Bronchial epithelial cell (primary cell): ENCODE data around the gene CPM. TPM values are rescaled to one million over a fixed set of nuclear protein-coding genes. Genes with fewer than 3 reads are reported as not detected.

Experiments
- DNase-seq: peaks from one replicate; pipeline ENCODE4 v3.0.0-alpha.2; 2010; ENCODE audit warnings: low read depth
- FAIRE-seq: peaks from 2 replicates; lab custom pipeline; 2011; peaks lifted over from hg19 to GRCh38; lab: Jason Lieb, UNC
- H3K27me3 ChIP-seq: 2 replicates; pipeline ENCODE4 v1.5.1; 2011; ENCODE audit warnings: low read length; ENCODE audit not compliant: control insufficient read depth, insufficient read depth
- H3K36me3 ChIP-seq: 2 replicates; pipeline ENCODE4 v1.5.1; 2011; ENCODE audit warnings: low read length; ENCODE audit not compliant: control insufficient read depth, insufficient read depth
- H3K4me3 ChIP-seq: 2 replicates; pipeline ENCODE4 v1.5.1; 2011; ENCODE audit warnings: mild to moderate bottlenecking, low read depth, low read length, control low read depth
- total RNA-seq: library from RNA; depleted of rRNA; stranded (reverse); fragments of >200 nt; gene quantifications from 2 replicates; pipeline ENCODE4 v1.2.1, GENCODE V29; 2014
- TF ChIP-seq, protein P1 (sequence below): IDR thresholded peaks from 2 replicates; pipeline ENCODE4 v1.5.1; 2011; ENCODE audit warnings: mild to moderate bottlenecking, moderate library complexity, low read length, control low read depth, inconsistent platforms; ENCODE audit not compliant: insufficient read depth, severe bottlenecking

CPM gene
- total RNA-seq, 1 donor from 2014 or later, result 7.1 TPM

DNA sequence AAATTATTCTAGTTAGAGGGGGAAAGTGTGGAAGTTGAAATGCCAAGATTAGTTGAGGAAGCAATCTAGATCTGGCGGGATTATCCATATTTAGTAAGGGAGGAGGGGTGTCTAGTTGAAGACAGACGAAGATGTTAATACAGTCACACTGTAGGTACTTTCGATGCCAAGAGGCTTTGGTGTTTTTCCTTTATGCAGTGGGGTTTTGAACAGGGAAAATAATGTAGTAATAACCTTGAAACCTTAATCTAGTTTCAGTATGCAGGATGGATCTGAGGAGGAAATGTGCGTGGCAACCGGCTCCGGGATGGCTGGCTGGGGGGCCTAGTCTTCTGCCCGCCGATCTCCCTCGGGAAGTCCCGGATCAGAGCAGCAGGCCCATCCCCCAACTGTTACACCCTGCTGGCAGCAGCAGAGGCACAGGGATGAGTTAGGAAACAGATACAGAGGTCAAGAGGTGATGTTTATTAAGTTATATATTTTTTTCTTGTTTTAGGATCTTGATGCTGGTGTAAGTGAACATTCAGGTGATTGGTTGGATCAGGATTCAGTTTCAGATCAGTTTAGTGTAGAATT lies 97.5 kb downstream of the CPM start:
- DNase-seq (no peak), FAIRE-seq (no peak)
- TF ChIP-seq, protein P1, sequence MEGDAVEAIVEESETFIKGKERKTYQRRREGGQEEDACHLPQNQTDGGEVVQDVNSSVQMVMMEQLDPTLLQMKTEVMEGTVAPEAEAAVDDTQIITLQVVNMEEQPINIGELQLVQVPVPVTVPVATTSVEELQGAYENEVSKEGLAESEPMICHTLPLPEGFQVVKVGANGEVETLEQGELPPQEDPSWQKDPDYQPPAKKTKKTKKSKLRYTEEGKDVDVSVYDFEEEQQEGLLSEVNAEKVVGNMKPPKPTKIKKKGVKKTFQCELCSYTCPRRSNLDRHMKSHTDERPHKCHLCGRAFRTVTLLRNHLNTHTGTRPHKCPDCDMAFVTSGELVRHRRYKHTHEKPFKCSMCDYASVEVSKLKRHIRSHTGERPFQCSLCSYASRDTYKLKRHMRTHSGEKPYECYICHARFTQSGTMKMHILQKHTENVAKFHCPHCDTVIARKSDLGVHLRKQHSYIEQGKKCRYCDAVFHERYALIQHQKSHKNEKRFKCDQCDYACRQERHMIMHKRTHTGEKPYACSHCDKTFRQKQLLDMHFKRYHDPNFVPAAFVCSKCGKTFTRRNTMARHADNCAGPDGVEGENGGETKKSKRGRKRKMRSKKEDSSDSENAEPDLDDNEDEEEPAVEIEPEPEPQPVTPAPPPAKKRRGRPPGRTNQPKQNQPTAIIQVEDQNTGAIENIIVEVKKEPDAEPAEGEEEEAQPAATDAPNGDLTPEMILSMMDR, result no peak
- Histone ChIP-seq H3K4me3 (no peak overlapping the region), H3K27me3 (no peaks in the 10 kb centered on the region), H3K36me3 (peaks cover 20% of the 10 kb centered on the region)

DNA sequence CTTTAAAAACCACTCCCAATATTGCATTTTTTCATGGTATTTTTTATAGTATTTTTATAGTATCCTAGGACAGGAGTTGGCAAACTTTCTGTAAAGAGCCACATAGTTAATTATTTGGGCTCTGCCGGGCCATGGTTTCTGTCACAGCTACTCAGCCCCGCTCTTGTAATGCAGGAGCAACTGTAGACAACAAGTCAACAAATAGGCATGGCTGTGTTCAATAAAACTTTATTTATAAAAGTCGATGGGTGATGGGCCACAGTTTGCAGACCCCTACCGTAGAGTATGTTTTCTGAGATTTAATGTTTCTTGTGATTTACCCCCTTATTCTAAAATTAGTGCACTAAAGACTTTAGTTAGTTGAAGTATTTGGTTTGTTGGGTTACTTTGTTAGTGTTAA lies 99.5 kb downstream of the CPM start:
- no peak for FAIRE-seq
- TF ChIP-seq, protein P1, result no peak
- DNase-seq, result no peak
- H3K36me3 ChIP-seq, result peaks cover 17% of the 10 kb centered on the region
- H3K27me3 ChIP-seq, result no peaks in the 10 kb centered on the region
- H3K4me3 ChIP-seq, result no peak overlapping the region

DNA sequence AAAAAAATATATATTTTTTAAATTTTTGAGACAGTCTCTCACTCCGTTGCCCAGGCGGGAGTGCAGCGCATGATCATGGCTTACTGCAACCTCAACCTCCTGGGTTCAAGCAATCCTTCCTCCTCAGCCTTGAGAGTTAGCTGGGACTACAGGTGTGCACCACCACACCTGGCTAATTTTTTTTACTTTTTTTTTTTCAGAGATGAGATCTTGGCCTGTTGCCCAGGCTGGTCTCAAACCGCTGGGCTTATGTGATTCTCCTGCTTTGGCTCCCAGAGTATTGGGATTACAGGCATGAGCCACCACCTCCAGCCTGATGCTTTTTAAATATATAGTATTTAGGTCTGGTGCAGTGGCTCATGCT lies 100.5 kb downstream of the CPM start:
- FAIRE-seq (no peak), DNase-seq (no peak)
- TF ChIP-seq, protein P1, result no peak
- Histone ChIP-seq H3K27me3 (no peaks in the 10 kb centered on the region), H3K36me3 (peaks cover 16% of the 10 kb centered on the region), H3K4me3 (no peak overlapping the region)

DNA sequence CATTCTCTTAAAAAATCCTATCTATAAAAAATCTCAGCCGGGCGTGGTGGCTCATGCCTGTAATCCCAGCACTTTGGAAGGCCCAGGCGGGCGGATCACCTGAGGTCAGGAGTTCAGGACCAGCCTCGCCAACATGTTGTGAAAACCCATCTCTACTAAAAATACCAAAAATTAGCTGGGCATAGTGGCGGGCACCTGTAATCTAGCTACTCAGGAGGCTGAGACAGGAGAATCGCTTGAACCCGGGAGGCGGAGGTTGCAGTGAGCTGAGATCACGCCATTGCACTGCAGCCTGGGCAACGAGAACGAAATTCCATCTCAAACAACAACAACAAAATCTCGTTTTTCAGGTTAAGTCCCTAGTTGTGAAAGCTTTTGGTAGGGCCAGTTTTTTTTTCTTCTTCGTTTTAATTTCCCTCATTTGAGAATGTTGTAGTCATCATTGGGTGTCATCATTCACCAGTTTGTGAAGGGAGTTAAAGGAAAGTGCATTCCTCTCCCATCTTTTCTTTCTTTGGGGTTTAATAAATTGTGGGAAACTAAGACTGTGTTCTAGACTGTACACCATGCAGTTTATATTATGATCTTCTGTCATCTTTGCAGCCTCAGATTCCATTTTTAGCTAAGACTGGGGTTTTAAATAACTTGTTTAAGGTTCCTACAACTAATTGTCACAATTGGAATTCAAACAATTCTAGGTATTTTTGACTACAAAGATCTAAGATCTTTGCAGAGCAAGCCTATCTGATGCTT lies 101.0 kb downstream of the CPM start:
- FAIRE-seq, result no peak
- H3K4me3 ChIP-seq, result no peak overlapping the region
- peaks cover 15% of the 10 kb centered on the region for H3K36me3 ChIP-seq
- TF ChIP-seq, protein P1, result no peak
- no peak for DNase-seq
- H3K27me3 ChIP-seq, result no peaks in the 10 kb centered on the region

DNA sequence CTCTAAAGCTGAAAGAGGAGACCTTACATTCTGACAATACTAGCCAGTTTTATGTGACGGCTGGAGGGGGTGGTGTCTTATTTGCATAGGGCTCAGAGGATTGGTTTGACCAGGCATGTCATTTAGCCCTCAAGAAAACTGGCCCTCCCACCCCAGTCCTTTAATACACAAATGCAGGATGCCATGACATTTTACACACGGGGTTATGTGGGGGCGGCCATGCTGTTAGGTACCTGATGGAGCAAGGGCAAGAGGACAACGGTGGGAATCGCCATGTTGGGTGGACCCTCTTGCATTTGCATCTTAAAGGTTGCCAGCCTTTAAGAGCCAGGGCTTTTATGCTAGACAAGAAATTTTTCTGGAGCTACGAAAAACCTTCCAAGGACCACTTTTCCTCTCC lies 101.7 kb downstream of the CPM start:
- DNase-seq (no peak), FAIRE-seq (no peak)
- Histone ChIP-seq H3K36me3 (peaks cover 15% of the 10 kb centered on the region), H3K4me3 (no peak overlapping the region), H3K27me3 (no peaks in the 10 kb centered on the region)
- TF ChIP-seq, protein P1, result no peak
